DMS53 treated with DMSO at 0.1 percent for 48 hours (cell line): ENCODE results near the gene EFNA4.
A peak's percentile ranks its signal among the peaks of the same experiment; 100 is the strongest.

Experiments used
- DNase-seq: peaks from one replicate; lab custom pipeline; 2025; ENCODE audit not compliant: unreplicated experiment; lab: John Stamatoyannopoulos, UW

Gene EFNA4

DNA sequence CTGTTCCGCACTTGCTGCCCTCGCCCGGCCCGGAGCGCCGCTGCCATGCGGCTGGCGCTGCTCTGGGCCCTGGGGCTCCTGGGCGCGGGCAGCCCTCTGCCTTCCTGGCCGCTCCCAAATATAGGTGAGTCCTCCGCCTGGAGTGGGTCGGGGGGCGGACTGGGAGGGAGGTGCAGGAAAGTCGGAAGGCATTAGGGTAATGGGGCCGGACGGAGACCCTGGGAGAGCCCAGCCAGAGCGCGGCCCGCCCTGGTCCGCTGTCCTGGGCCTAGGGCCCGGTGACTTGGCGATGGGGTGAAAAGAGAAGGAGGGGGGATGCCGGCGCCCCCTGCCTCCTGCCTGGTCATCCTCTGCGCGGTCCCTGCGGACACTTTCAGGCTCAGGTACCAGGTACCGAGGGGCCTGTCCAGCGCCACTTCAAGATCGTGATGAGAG lies 12.2 kb upstream of the EFNA4 start:
- no peak for DNase-seq

GRCh38 chr1:155051777-155052398 lies 11.7 kb upstream of the EFNA4 start:
- DNase-seq: no peak

GRCh38 chr1:155052439-155053395 lies 10.8 kb upstream of the EFNA4 start:
- no peak for DNase-seq

DNA sequence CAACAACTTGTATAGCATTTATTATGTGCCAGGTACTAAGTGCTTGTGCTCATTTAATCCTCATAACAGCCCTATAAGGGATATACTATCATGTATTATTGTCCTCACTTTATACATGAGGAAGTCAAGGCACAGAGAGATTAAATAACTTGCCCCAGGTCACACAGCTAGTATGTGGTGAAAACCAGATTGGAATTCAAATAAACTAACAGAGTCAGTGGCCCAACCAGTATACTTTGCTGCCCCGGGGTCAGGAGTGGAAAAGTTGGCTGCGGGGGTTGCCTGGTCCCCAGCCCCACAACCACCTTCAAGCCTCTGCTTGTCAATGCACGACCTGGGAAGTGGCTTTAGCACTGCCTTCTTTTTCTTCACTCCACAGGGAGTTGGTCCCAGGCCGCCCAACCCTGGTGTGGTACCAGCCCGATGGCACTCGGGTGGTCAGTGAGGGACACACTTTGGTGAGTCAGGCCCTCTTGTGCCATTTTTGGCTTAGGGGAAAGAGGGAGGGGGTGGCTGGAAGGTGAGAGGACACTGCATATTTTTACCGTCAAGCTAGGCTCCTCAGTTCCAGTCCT lies 9.9 kb upstream of the EFNA4 start:
- DNase-seq: no peak

DNA sequence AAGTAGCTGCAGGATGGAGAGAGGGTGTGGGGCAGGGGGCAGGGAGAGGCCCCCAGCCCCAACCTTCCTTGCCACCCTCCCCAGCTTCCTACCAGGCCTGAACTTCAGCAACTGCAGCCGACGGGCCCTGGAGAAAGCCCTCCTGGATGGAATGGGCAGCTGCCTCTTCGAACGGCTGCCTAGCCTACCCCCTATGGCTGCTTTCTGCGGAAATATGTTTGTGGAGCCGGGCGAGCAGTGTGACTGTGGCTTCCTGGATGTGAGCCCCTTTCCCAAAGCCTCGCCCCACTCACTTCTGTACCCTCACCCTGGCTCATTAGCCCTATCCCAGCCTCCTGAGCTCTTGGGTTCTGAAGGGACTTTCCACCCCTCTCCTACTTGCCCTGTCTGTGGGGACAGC lies 6.4 kb upstream of the EFNA4 start:
- DNase-seq: no peak

DNA sequence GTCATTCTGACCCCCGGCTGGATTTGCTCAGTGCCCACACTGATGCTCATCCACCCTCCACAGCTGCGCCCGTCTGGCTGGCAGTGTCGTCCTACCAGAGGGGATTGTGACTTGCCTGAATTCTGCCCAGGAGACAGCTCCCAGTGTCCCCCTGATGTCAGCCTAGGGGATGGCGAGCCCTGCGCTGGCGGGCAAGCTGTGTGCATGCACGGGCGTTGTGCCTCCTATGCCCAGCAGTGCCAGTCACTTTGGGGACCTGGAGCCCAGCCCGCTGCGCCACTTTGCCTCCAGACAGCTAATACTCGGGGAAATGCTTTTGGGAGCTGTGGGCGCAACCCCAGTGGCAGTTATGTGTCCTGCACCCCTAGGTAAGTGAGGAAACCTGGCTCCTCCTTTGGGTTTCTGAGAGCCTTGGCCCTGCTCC lies 5.7 kb upstream of the EFNA4 start:
- DNase-seq: no peak

- no peak for DNase-seq
Observed at GRCh38 chr1:155060736-155061135, 2.8 kb upstream of the EFNA4 start.

- DNase-seq: peak; percentile 77
Observed at GRCh38 chr1:155061381-155062150, 2.0 kb upstream of the EFNA4 start.

- no peak for DNase-seq
Observed at GRCh38 chr1:155062151-155062686, 1.3 kb upstream of the EFNA4 start.

- DNase-seq: peak; percentile 52
Observed at GRCh38 chr1:155062702-155063411, 683 bp upstream of the EFNA4 start.

DNA sequence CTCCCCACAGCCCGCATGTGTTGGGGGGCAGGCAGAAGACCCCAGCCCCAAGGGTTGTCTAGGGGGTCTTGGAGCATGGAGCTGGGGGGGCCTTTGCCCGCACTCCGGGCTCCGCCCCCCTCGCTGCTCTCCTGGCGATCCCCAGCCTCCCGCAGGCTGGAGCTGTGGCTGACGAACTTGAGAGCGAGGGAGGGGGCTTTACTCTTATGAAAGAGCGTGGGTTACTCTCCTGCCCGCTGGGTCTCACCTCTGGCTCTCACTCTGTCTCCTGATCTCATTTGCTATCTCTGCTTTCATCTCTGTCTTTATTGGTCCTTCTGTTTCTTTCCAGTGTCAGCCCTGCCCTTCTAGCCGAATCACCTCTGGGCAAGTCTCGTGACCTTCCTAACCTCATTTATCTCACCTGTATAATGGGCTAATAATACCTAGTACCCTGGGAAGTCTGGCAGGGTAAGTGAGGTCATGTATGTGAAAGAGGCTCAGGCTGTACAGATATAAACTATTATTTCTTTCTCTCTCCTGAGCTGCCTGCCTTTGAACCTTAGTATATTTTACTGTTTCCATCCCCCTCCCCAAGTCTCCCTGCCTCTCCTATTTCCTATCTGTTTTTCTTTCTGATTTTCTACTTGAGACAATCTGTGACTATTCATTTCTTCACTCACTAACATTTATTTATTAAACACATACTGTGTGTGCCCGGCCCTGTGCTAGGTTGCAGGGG lies 731 bp downstream of the EFNA4 start:
- peak; percentile 39 for DNase-seq

GRCh38 chr1:155064832-155065429 lies 1.4 kb downstream of the EFNA4 start:
- no peak for DNase-seq

DNA sequence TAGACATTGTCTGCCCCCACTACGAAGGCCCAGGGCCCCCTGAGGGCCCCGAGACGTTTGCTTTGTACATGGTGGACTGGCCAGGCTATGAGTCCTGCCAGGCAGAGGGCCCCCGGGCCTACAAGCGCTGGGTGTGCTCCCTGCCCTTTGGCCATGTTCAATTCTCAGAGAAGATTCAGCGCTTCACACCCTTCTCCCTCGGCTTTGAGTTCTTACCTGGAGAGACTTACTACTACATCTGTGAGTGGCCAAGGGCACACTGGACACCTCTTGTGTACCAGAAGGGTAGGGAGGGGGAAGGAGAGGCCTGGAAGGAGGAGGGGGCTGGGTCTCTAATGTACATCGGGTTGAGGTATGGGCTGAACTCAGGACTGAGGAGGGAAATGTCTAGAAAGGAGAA lies 3.2 kb downstream of the EFNA4 start:
- no peak for DNase-seq

DNA sequence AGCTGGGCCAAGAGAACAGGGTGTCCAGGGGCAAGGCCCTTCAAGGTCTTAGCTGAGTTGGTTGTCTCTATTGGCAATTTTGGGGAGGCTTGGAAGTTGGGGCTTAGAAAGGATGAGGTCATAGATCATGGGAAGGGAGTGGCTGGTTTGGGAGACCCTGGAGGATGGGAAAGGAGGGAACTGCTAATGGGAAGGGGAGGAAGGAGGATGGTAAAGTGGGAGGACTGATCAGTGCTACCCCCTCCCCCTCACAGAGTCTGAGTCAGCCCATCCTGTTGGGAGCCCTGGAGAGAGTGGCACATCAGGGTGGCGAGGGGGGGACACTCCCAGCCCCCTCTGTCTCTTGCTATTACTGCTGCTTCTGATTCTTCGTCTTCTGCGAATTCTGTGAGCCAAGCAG lies 5.1 kb downstream of the EFNA4 start:
- DNase-seq: no peak

GRCh38 chr1:155069551-155070157 lies 6.1 kb downstream of the EFNA4 start:
- DNase-seq: no peak

GRCh38 chr1:155070158-155070621 lies 6.7 kb downstream of the EFNA4 start:
- DNase-seq: no peak

GRCh38 chr1:155070721-155071569 lies 7.4 kb downstream of the EFNA4 start:
- peak; percentile 70 for DNase-seq

- no peak for DNase-seq
Observed at GRCh38 chr1:155071701-155072100, 8.2 kb downstream of the EFNA4 start.
